HepG2 (cell line): ENCODE results near the gene FAM20C. TPM values are rescaled to one million over a fixed set of nuclear protein-coding genes. Genes with fewer than 3 reads are reported as not detected.

Source experiments
- ATAC-seq: fragments of 200-7000 bp; cut with Tn5 transposase; 3 replicates; pipeline ENCODE4 v1.9.1; 2020; ENCODE audit warnings: mild to moderate bottlenecking, moderate library complexity
- BruUV-seq: library from RNA; stranded (reverse); fragments of 400-500 nt; replicated peaks from 2 replicates; lab custom pipeline; 2021; lab: Mats Ljungman, UMichigan
- CTCF ChIA-PET: fragments of 300-600 bp; formaldehyde crosslinking; extraction: SDS; loops from one replicate; lab custom pipeline; 2021; ENCODE audit warnings: low total read pairs, inconsistent platforms, low intra/inter-chr PET ratio; lab: Yijun Ruan, JAX
- POLR2A ChIA-PET: fragments of 350-600 bp; sonication (Branson Sonifier 250); formaldehyde crosslinking; loops from one replicate; lab custom pipeline; 2020; ENCODE audit warnings: antibody characterized with exemption, inconsistent platforms; lab: Yijun Ruan, JAX
- DNase-seq: peaks from one replicate; pipeline ENCODE4 v3.0.0-alpha.2; 2015; ENCODE audit warnings: low spot score
- FAIRE-seq: peaks from 3 replicates; lab custom pipeline; 2011; peaks lifted over from hg19 to GRCh38; lab: Jason Lieb, UNC
- H2AFZ ChIP-seq: one replicate; pipeline ENCODE4 v1.6.1; 2011; ENCODE audit warnings: low read length, inconsistent platforms
- H3K27ac ChIP-seq: fragments of 300-600 bp; 3 replicates; pipeline ENCODE4 v1.8.0; 2011; ENCODE audit warnings: mixed run types, mild to moderate bottlenecking, mixed read lengths, low read length, inconsistent platforms; ENCODE audit not compliant: insufficient read depth; ENCODE audit errors: extremely low read length
- H3K27me3 ChIP-seq, 2 experiments: fragments of 200-600 bp in 1 of 2; 2 replicates in 1 of 2; 3 replicates in 1 of 2; pipeline versions ENCODE4 v1.6.0 to v1.8.0; 2011; ENCODE audit warnings: low read length in 2 of 2, mild to moderate bottlenecking in 2 of 2, moderate library complexity in 2 of 2, inconsistent platforms in 1 of 2; ENCODE audit not compliant: insufficient read depth in 2 of 2, control insufficient read depth in 1 of 2
- H3K36me3 ChIP-seq, 2 experiments: fragments of 200-600 bp in 1 of 2; replicated peaks in 1 of 2; 2 replicates in 1 of 2; 3 replicates in 1 of 2; pipeline versions ENCODE4 v1.5.1 to v1.8.0; 2011; ENCODE audit warnings: low read length in 2 of 2, inconsistent platforms in 1 of 2; ENCODE audit not compliant: insufficient read depth in 2 of 2, control insufficient read depth in 1 of 2
- H3K4me1 ChIP-seq: 2 replicates; pipeline ENCODE4 v1.5.1; 2012; ENCODE audit warnings: low read length, inconsistent platforms; ENCODE audit not compliant: insufficient read depth
- H3K4me2 ChIP-seq: 2 replicates; pipeline ENCODE4 v1.6.0; 2011; ENCODE audit warnings: low read depth, low read length, inconsistent platforms
- H3K4me3 ChIP-seq, 3 experiments: fragments of 200-600 bp in 1 of 3; sonication (generic), shearing (Covaris generic) in 1 of 3; replicated peaks in 1 of 3; 2 replicates each; pipeline ENCODE4 v1.5.1; 2011 to 2016; ENCODE audit warnings: low read length in 3 of 3, inconsistent platforms in 2 of 3, low read depth in 2 of 3, mild to moderate bottlenecking in 2 of 3, control low read depth in 1 of 3, mixed read lengths in 1 of 3; ENCODE audit not compliant: insufficient read depth in 1 of 3
- H3K79me2 ChIP-seq: one replicate; pipeline ENCODE4 v1.6.1; 2011; ENCODE audit warnings: low read length, inconsistent platforms; ENCODE audit not compliant: insufficient read depth
- H3K9ac ChIP-seq: 2 replicates; pipeline ENCODE4 v1.6.0; 2011; ENCODE audit warnings: mild to moderate bottlenecking, low read depth, low read length, inconsistent platforms; ENCODE audit not compliant: insufficient read depth
- H3K9me3 ChIP-seq: 2 replicates; pipeline ENCODE4 v1.5.1; 2012; ENCODE audit warnings: mild to moderate bottlenecking, low read length
- H4K20me1 ChIP-seq: 2 replicates; pipeline ENCODE4 v1.6.0; 2011; ENCODE audit warnings: inconsistent platforms, mild to moderate bottlenecking, low read length, moderate library complexity; ENCODE audit not compliant: insufficient read depth
- RBAK ChIP-seq: sonication (generic); formaldehyde crosslinking; IDR thresholded peaks from 2 replicates; pipeline ENCODE4 v1.5.1; 2020; ENCODE audit warnings: mild to moderate bottlenecking, missing genetic modification reagents
- RERE ChIP-seq: IDR thresholded peaks from 2 replicates; pipeline ENCODE4 v1.6.1; 2016; ENCODE audit warnings: low read depth, missing genetic modification reagents, missing compliant biosample characterization
- RFX1 ChIP-seq: fragments of 450-650 bp; IDR thresholded peaks from 2 replicates; pipeline ENCODE4 v1.6.1; 2017
- WGBS: methylation state at CpG from one replicate; pipeline ENCODE4 v1.1.6; 2017; ENCODE audit warnings: low lambda C conversion rate; 5-methylcytosine and 5-hydroxymethylcytosine counted together
- in situ Hi-C: cut with HindIII; loops from 2 replicates; pipeline ENCODE4 v1.10.0; 2017; ENCODE audit warnings: low pct_unique_long_range_greater_than_20kb; ENCODE audit not compliant: extremely low pct_ligation_motif_present
- intact Hi-C: fragments of 100-400 bp; cut with micrococcal nuclease; formaldehyde crosslinking; loops from one replicate; pipeline ENCODE4 v1.10.0; 2022; ENCODE audit not compliant: unreplicated experiment
- polyA plus RNA-seq, 8 experiments: library from polyadenylated mRNA; depleted of rRNA in 3 of 8; stranded (reverse) in 7 of 8; unstranded in 1 of 8; fragments of >200 nt; fragmentation: Illumina TruSeq in 4 of 8; extraction: Trizol in 4 of 8; gene quantifications; 2 replicates each; pipeline versions ENCODE4 v1.2.1 to v1.2.3, GENCODE V29; 2011 to 2016; ENCODE audit warnings: low read depth in 4 of 8, missing spikeins in 1 of 8, mixed read lengths in 1 of 8; ENCODE audit not compliant: insufficient read depth in 1 of 8
- total RNA-seq, 5 experiments: library from RNA; depleted of rRNA; stranded (reverse); fragments of >200 nt; fragmentation: Illumina TruSeq; extraction: Trizol; gene quantifications; 2 replicates each; pipeline ENCODE4 v1.2.3, GENCODE V29; 2016; ENCODE audit warnings: low read depth in 1 of 5
- TF ChIP-seq, protein P1 (sequence below): sonication (generic); formaldehyde crosslinking; IDR thresholded peaks from 2 replicates; pipeline ENCODE4 v1.5.0; 2020; ENCODE audit warnings: missing genetic modification reagents

FAM20C gene
- total and polyA plus RNA-seq, 2 of the 13 experiments (the other 11 are each of a cell fraction or from before 2014, with no cell fraction given) = 11.9 to 19.9 TPM

DNA sequence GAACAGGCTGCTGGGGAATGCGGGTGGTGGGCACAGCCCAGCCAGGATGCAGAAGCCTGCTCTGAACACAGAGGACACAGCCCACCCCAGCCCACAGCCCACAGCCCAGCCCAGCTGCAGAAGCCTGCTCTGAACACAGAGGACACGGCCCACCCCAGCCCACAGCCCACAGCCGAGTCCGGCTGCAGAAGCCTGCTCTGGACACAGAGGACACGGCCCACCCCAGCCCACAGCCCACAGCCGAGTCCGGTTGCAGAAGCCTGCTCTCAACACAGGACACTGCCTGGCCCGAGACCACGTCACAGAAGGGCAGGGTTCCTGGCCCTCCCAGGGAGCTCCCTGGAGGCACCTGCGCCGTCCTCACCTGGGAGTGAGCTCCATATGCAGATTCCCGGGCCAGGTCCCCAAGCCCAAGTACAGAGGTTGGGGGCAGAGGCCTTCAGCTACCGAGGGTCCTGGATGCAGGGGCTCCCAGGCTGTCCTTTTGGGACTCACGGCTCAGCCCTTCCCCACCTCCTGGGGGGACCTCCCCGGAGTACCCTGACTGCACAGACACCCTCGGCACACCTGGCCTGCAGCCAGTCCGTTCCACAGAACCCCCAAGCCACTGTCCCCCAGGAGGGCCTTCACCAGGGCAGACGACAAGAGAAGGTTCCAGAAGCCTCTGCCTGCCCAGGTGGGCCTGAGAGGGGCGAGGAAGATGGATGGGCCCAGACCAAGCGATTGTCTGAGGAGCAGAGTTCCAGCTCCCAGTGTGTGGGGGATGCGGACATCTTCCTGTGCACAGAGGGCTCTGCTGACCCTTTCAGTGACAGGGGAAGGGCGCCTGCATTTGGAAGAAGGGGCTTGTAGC, 73.9 kb downstream of the FAM20C start:
- FAIRE-seq (no peak), DNase-seq (no peak), ATAC-seq (peak; percentile 22)
- no peak overlapping the region for H3K4me3 ChIP-seq
- H2AFZ ChIP-seq = no peak overlapping the region
- H3K27ac ChIP-seq = no peak overlapping the region
- H3K4me1 ChIP-seq = no peaks in the 10 kb centered on the region
- intact Hi-C loops = no loop called here
- no peaks in the 10 kb centered on the region for H4K20me1 ChIP-seq
- ChIA-PET POLR2A (no interaction called here), CTCF (no interaction called here)
- TF ChIP-seq RBAK (CRISPR knock-in tag) (no peak), RFX1 (no peak), RERE (CRISPR knock-in tag) (no peak)
- TF ChIP-seq, protein P1, sequence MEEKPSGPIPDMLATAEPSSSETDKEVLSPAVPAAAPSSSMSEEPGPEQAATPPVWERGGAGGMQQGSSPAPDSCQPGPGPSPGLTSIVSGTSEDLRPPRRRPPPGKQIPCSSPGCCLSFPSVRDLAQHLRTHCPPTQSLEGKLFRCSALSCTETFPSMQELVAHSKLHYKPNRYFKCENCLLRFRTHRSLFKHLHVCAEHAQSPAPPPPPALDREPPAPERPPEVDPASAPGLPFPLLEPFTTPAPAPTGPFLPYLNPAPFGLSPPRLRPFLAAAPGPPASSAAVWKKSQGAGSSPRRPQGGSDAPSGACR = no peak
- in situ Hi-C loops = no loop called here
- H3K36me3 ChIP-seq = no peaks in the 10 kb centered on the region
- WGBS = 46% methylated on average over 9 of the region's 22 CpGs
- BruUV-seq = no TSS peak
- H3K9ac ChIP-seq = no peak overlapping the region
- H3K4me2 ChIP-seq = no peak overlapping the region
- no peaks in the 10 kb centered on the region; a peak in 2 of 5 replicates for H3K27me3 ChIP-seq
- peaks cover 16% of the 10 kb centered on the region for H3K9me3 ChIP-seq
- no peaks in the 10 kb centered on the region for H3K79me2 ChIP-seq
